Epithelial cell of proximal tubule (primary cell): Measurements from ENCODE around the gene HOXB6. TPM values are rescaled to one million over a fixed set of nuclear protein-coding genes. Genes with fewer than 3 reads are reported as not detected.

ENCODE experiments used
- DNase-seq: peaks from one replicate; pipeline ENCODE4 v3.0.0-alpha.2; 2011; ENCODE audit warnings: low read depth
- H3K4me3 ChIP-seq: 2 replicates; pipeline ENCODE4 v1.5.1; 2011; ENCODE audit warnings: low read depth, mild to moderate bottlenecking, low read length
- total RNA-seq: library from RNA; depleted of rRNA; stranded (reverse); fragments of >200 nt; gene quantifications from 2 replicates; pipeline ENCODE4 v1.2.3, GENCODE V29; 2015
- TF ChIP-seq, protein P1 (sequence below): conservative IDR thresholded peaks from 2 replicates; pipeline ENCODE4 v1.5.1; 2012; ENCODE audit warnings: low read depth, mild to moderate bottlenecking, low read length

HOXB6 gene
- total RNA-seq, 1 donor from 2014 or later = 55.6 TPM

DNA sequence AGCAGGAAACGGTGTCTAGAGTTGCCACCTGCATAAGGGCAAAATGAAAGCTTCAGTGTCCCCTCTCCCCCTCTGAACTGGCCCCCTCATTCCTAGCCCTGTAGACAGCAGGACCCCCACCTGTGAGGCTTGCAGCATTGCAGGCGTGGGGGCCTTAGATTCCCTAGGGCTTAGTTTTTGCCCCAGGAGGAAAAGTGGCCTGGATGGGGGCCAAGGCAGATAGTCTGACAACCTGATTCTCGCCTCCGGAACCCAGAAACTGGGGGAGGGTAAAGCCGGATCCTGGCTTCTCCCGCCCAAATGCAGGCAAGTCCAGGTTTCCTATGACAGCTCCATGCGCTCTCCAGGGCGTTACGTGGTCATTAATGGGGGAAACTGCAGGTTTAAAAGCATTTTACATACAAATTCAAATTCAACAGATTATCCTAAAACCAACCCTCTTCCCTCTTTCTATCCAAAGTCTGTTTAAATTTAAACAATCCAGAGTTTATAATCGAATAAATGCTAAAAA, 678 bp upstream of the HOXB6 start:
- peak overlapping the region; percentile 74 for H3K4me3 ChIP-seq
- DNase-seq = no peak
- TF ChIP-seq, protein P1, sequence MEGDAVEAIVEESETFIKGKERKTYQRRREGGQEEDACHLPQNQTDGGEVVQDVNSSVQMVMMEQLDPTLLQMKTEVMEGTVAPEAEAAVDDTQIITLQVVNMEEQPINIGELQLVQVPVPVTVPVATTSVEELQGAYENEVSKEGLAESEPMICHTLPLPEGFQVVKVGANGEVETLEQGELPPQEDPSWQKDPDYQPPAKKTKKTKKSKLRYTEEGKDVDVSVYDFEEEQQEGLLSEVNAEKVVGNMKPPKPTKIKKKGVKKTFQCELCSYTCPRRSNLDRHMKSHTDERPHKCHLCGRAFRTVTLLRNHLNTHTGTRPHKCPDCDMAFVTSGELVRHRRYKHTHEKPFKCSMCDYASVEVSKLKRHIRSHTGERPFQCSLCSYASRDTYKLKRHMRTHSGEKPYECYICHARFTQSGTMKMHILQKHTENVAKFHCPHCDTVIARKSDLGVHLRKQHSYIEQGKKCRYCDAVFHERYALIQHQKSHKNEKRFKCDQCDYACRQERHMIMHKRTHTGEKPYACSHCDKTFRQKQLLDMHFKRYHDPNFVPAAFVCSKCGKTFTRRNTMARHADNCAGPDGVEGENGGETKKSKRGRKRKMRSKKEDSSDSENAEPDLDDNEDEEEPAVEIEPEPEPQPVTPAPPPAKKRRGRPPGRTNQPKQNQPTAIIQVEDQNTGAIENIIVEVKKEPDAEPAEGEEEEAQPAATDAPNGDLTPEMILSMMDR = no peak

DNA sequence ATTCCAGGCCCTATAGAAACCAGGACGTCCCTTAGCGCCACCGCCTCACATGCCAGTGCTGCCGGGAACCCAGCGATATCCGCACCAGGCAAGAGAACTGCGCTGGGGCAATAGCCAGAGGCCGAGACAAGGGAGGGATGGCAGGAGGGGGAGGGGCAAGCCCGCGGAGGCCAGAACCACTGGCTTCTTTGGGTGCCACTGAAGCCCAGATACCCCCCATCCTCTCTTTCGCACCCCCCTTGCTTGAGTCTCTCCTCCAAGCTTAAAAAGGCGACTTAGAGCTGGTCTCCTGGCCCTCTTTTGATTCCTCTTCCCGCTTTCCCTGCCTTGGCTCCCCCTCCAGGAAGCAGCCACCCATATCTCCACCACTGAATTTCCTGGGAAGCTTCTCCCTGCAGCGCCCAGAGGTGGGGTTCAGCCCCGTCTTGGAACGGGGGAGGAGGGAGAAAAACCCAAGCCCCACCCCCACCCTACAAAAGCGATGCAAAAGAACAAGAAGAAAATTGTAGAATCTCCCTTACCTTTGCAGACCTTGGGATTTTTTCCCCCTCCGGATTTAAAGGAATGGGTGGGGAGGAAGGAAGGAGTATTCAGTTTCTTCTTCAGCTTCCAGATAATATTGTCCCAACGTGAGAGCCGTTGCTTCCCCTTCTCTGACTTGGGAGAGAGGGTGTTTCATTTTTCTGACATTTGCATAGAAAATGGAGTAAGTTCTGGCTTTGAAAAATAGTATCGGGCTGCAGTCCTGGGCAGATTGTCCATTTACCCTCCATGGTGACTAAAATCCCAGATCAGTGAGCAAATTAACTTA, 622 bp downstream of the HOXB6 start:
- peak overlapping the region; percentile 74 for H3K4me3 ChIP-seq
- TF ChIP-seq, protein P1 = peak; percentile 12
- no peak for DNase-seq

DNA sequence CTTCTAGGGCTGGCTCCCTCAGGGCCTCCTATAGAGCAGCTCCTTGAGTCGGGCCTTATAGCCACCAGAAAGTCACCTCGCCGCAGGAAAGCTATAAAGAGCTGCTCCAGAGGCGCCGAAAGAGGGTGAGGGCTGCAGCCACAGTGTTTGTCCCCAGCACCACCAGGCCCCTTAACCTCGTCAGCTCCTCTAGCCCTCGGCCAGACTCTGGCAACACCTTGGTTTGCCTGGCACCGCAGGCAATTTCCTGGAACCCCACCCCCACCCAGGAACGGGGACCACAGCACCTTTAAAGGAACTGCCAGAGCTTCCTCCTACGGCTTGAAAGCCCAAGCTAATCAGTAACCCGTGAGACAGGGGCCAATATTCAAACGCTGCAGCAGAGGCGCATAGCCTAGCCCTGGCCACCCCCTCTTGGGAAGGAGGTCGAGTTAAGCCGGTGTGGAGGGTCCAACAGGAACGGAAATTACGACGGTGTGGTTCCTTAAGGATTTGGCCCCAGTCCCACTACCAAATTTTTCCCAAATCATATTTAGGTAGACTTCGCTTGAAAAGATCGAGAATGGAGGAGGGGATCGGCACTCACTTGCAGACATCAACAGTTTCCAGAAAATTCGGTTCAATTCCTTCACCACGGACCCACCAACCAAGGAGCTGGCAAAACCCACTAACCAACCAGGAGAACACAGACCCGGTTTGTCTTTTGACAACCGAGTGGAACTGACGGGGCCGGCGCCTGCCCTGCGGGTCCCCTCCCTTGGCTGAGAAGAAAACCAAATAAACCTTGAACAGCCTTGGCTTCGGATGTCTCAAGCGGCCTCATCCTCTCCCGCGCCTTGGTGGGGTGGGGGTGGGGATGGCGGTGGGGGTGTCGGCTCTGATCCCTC, 3.0 kb downstream of the HOXB6 start:
- no peak for DNase-seq
- TF ChIP-seq, protein P1 = no peak
- H3K4me3 ChIP-seq = peak overlapping the region; percentile 74

- no peak for DNase-seq
- TF ChIP-seq, protein P1 = no peak
- peak overlapping the region; percentile 74 for H3K4me3 ChIP-seq
Observed at GRCh38 chr17:48601207-48601538, 3.6 kb downstream of the HOXB6 start.

DNA sequence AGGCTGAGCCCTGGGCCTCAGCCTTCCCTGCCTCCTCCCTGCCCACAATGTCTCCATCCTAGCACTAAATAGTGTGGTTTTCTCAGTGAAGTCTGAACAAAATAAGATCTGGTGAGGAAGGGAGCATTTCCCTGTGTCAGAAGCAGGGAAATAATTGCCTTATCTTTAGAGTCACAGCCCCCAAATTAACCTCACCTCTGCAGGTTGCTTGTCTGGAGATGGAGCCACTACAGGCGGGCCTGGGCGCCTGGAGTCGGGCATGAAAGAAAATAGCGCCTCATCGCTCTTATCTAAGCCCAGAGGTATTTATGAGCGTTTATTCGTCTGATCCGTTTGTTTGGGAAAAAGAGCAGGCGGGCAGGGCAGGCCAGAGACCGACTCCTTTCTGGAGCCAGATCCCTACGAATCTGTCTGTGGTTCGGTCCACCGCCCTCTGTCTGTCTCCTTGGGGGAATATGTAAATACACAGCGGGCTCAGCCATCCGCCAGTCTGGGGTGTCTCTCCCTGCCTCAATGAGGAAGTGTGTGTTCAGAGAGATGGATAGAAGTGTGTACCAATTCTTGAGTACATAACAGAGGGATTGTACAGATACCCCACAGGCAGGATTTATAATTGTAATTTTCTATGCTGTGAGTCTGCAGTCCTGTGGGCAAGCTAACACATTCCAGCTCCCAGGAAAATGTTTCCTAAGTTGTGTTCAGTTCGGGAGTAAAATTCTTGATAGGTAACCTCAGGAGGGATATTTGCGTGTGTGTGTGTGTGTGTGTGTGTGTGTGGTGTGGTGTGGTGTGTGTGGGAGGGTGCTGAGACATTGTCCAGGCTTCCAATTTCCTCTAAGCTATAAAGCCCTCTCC, 4.3 kb downstream of the HOXB6 start:
- no peak for DNase-seq
- peak overlapping the region; percentile 74 for H3K4me3 ChIP-seq
- TF ChIP-seq, protein P1 = no peak

DNA sequence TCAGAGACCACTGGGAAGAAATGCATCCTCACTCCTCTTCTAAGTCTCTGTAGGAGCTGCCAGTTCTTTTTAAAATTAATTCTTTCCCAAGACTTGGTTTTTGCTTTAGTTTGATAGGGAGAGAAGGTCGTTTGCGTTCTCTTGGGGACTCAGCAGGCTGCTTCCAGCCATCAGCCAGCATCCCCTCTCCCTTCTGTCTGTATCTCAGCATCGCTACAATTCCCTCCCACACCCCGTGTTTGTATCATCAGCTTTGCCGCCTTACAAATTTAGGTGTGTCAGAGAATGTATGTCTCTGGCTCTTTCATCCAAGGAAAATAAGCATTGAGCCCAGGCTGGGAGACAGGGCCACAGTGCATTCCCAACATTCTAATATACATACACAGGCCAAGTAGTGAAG, 5.4 kb downstream of the HOXB6 start:
- H3K4me3 ChIP-seq = peak overlapping the region; percentile 74
- TF ChIP-seq, protein P1 = no peak
- DNase-seq = no peak
